NCI-H1092 (cell line): ENCODE measurements around the gene KCTD14.
A peak's percentile ranks its signal among the peaks of the same experiment; 100 is the strongest.
"Not testable (repeated sequence)": the region's sequence is repeated elsewhere in the genome, so short reads cannot be mapped to it uniquely, and the experiment has no call there.

ENCODE experiments used
- DNase-seq: peaks from one replicate; lab custom pipeline; 2025; lab: John Stamatoyannopoulos, UW

Gene KCTD14

GRCh38 chr11:78023426-78023825 lies 350 bp upstream of the KCTD14 start:
- no peak for DNase-seq

- no peak for DNase-seq
Measured at GRCh38 chr11:78021611-78022010, 1.5 kb downstream of the KCTD14 start.

DNA sequence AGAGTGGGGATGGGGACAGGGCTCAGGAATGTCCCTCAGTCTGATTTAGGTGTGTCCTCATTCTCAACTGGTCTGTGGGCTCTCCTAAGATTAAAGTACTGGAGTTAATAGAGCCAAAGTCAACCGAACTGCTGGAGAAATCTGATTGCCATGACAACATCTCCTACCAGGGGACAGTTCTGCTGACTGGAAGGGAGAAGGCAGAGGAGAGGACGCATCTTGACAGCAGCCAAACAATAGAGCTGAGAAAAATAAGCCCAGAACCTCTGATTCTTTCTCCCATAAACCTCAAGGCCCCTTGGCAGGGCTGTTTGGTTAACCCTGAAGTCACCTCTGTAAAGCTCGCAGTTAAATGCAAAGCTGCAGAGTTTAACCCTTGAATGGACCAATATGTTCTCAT lies 2.8 kb downstream of the KCTD14 start:
- no peak for DNase-seq

DNA sequence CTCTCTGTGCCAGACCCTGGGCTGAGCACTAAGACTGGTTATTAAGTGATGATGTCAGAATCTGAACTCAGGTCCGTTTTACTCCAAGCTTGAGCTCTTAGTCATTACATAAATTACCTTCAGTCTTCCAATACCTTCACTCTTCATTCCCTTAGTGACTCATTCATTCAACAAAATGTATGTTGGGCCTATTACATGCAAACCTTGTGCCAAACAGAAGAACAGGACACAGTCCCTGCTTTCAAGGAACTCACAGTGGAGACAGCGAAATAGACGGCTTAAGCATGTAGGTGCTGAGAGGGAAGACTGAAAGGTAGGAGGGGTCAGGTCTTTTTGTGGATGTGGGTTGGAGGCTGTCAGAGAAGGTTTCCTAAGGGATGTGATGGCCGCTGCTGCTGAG lies 3.3 kb downstream of the KCTD14 start:
- DNase-seq, result no peak

DNA sequence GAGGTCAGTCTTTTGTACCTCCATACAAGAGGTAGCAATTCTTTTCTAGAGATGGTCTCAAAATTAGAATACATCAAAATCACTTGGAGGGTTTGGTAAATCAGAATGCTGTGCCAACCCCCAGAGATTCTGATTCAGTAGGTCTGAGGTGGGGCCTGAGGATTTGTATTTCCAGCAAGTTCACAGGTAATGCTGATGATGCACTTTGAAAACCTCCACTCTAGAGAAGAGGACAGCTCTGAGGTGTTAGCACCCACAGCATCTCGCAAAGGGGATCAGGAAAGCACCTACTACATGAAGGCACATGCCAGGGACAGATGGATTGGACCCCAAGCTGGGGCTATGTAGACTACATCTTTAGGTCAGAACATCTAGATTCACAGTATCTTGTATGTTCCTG lies 7.2 kb downstream of the KCTD14 start:
- no peak for DNase-seq

DNA sequence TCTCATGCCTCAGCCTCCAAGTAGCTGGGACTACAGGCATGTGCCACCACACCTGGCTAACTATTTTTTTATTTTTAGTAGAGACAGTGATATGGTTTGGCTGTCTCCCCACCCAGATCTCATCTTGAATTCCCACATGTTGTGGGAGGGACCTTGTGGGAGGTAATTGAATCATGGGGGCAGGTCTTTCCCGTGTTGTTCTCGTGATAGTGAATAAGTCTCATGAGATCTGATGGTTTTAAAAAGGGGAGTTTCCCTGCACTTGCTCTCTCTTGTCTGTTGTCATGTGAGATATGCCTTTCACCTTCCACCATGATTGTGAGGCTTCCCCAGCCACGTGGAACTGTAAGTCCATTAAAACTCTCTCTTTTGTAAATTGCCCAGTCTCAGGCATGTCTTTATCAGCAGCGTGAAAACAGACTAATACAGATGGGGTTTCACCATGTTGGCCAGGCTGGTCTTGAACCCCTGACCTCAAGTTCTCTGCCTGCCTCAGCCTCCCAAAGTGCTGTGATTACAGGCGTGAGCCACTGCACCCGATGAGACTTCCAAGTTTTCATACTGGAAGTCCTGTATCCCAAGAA lies 8.0 kb downstream of the KCTD14 start:
- DNase-seq, result not testable (repeated sequence)

- DNase-seq, result no peak
Measured at GRCh38 chr11:78011301-78011700, 11.8 kb downstream of the KCTD14 start.

DNA sequence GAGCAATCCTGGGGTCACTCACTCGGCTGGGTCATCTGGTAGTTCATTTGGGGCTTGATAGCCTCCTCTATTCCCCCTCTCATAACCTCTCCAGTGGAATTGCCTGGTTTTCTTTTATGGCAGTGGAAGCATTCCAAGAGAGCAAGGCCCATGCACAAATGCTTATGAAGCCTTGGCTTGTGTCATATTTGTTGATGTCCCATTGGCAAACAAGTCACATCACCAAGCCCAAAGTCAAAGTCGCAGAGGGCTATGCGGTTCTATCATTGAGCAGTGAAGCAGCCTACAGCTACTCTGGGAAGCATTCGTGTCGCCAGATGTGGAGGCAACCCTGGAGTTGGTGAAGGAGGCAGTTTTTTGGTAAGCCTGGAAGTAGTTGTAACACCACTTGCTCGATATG lies 12.3 kb downstream of the KCTD14 start:
- no peak for DNase-seq

GRCh38 chr11:78010304-78010703 lies 12.8 kb downstream of the KCTD14 start:
- no peak for DNase-seq

DNA sequence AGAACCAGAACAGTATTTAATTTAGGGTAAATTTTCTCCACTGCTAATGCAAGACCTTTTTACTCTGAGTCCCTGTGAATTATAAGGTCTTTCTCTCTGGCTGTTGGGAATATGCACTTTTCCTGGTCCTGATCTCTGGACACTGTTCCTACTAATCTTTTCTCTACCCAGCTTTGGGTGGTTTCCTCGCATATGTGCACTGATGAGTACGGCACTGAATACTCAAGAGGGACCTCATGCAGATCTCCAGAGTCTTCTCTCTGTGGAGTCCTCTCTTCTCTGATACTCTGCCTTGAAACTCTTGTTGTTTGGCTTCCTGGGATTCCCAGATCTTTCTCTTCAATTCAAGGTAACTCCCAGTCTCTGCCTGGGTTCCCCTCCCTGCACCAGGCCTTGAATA lies 14.0 kb downstream of the KCTD14 start:
- DNase-seq, result no peak

- peak; percentile 85 for DNase-seq
Measured at GRCh38 chr11:78000193-78000592, 22.9 kb downstream of the KCTD14 start.

GRCh38 chr11:77999446-78000030 lies 23.5 kb downstream of the KCTD14 start:
- no peak for DNase-seq

DNA sequence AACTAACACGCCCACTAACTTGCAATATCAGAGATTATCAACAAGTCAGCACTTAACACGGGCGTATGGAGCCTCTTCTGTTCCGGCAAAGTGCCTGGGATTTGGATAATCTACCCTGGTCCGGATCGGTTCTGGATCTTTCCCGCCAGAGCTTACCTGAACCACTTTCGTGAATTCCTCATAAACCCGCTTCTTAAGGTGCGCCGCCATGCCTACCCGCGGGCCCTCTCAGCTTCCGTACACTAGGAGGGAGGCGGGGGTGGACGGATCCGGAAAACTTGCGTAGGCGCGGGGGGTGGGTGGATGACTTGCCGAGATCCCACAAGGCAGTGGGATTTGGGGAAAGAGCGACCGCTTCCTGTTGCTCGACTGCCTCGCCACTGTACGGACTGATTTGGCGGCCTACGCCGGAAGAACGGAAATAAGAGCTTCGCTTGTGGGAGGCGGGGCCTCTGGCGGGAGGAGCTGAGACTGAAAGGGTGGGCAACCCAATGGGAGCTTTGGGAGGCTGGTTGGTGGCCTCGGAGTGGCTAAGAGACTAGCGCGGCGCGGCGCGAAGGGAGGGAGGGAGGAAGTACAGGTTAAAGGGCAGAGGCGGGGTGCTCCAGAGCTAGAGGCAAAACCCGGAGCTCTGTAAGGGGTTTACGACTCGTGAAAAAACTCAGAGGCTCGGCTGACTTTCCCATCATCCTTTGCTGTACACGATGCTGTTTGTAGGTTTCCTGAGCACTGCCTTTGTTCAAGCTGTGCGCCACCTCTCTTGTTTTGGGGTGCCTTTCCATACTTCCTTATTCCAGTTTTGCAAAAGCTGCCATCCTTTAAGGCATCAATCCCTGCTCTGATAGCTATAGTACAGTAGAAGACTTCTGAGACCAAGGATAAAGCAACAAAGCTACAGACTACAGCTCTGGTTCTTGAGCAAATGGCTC lies 28.4 kb downstream of the KCTD14 start, which contains the start of gene INTS4:
Gene INTS4, minus strand, starts transcription at position 235 of the 929 bp plus-strand sequence. Its CDS starts 25 bp downstream, at position 210.
- DNase-seq, result peak; percentile 100

- DNase-seq, result no peak
Measured at GRCh38 chr11:77993902-77994301, 29.2 kb downstream of the KCTD14 start.

DNA sequence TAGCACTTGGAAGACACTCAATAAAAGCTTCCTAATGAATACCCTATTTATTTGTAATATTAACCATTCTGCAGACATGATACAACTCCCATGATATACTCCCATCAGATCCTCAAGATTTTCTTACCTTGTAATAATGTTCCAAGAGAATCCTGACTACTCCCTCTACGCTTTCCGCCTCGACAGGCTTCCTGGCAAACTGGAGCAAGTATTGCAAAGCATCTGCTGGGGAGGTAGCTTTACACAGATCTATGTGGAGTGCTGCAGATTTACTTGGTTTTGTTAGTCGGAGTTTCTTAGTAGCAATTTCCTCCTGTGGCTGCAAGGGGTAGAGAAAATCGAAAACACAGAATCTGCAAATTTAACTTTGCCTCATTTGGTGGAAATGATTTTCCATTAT lies 32.1 kb downstream of the KCTD14 start:
- DNase-seq, result no peak

- DNase-seq, result not testable (repeated sequence)
Measured at GRCh38 chr11:77986456-77986855, 36.6 kb downstream of the KCTD14 start.

- DNase-seq, result no peak
Measured at GRCh38 chr11:77981346-77981947, 41.6 kb downstream of the KCTD14 start.

- DNase-seq, result no peak
Measured at GRCh38 chr11:77968337-77968736, 54.7 kb downstream of the KCTD14 start.

DNA sequence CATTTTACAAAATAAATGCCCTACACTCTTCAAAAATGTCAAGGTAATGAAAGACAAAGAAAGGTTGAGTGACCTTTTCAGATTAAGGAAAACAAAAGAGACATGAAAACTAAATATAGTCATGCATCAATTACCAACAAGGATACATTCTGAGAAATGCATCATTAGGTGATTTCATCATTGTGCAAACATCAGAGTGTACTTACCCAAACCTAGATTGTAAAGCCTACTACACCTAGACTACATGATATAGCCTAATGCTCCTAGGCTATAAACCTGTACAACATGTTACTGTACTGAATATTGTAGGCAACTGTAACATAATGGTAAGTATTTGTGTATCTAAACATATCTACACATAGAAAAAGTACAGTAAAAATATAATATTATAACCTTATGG lies 55.3 kb downstream of the KCTD14 start:
- no peak for DNase-seq

DNA sequence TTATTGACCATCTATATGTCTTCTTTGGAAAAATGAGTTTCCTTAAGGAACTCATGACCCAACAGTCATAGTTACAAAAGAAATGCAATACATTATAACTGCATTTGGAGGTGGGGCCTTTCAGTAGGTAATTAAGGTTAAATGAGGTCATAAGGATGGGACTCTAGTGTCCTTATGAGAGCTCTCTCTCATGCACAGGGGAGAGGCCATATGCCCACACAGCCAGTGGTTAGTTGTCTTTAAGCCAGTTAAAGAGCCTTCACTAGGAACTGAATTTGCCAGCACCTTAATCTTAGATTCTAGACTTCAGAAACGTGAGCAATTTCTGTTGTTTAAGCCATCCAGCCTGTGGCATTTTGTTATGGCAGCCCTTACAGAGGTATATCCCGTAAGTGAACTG lies 56.0 kb downstream of the KCTD14 start:
- no peak for DNase-seq

DNA sequence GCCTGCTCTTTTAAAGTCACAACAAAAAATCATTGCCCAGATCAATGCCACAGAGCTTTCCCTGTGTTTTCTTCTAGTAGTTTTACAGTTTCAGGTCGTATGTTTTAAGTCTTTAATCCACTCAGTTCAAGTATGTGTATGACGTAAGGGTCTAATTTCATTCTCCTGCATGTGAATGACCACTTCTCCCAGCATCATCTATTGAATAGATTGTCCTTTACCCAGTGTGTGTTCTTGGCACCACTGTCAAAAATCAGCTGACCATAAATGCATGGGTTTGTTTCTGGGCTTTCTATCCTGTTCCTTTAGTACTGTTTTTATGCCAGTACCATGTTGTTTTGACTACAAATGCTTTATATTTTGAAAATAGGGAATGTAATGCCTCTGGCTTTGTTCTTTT lies 56.7 kb downstream of the KCTD14 start:
- DNase-seq, result no peak
